ENCODE results near the gene UQCRHL.

Gene UQCRHL

GRCh38 chr1:15796086-15796462 is 11.4 kb downstream of the UQCRHL start:
- H3K4me1 ChIP-seq (ENCODE audit: insufficient read depth, low read length): peaks cover 29% of the 10 kb centered on the region
- no peak overlapping the region for H3K9ac ChIP-seq (ENCODE audit: low read depth, low read length)
- H3K9me3 ChIP-seq (ENCODE audit: control insufficient read depth, insufficient read depth, low read length): no peaks in the 10 kb centered on the region
- no peaks in the 10 kb centered on the region for H3K36me3 ChIP-seq (ENCODE audit: insufficient read depth, low read length)

GRCh38 chr1:15788624-15789301 is 18.7 kb downstream of the UQCRHL start:
- Histone ChIP-seq H3K9ac (ENCODE audit: low read depth, low read length) (no peak overlapping the region), H3K9me3 (ENCODE audit: control insufficient read depth, insufficient read depth, low read length) (no peaks in the 10 kb centered on the region), H3K36me3 (ENCODE audit: insufficient read depth, low read length) (0 out of 2 replicates have a peak, but pooled peaks cover 3% of the 10 kb centered on the region), H3K4me1 (ENCODE audit: insufficient read depth, low read length) (peaks cover 8% of the 10 kb centered on the region; the same call in 1 of the 2 replicates)

- Histone ChIP-seq H3K9me3 (ENCODE audit: control insufficient read depth, insufficient read depth, low read length) (no peaks in the 10 kb centered on the region), H3K36me3 (ENCODE audit: insufficient read depth, low read length) (peaks cover 6% of the 10 kb centered on the region; the same call in 1 of the 2 replicates), H3K9ac (ENCODE audit: low read depth, low read length) (no peak overlapping the region), H3K4me1 (ENCODE audit: insufficient read depth, low read length) (peaks cover 6% of the 10 kb centered on the region; the same call in 1 of the 2 replicates)
These were observed 20.9 kb downstream of the UQCRHL start for GRCh38 chr1:15786581-15786980.

GRCh38 chr1:15785683-15786082 is 21.8 kb downstream of the UQCRHL start:
- H3K9me3 ChIP-seq (ENCODE audit: control insufficient read depth, insufficient read depth, low read length): no peaks in the 10 kb centered on the region
- H3K4me1 ChIP-seq (ENCODE audit: insufficient read depth, low read length): peaks cover 6% of the 10 kb centered on the region; the same call in 1 of the 2 replicates
- H3K9ac ChIP-seq (ENCODE audit: low read depth, low read length): no peak overlapping the region
- peaks cover 9% of the 10 kb centered on the region for H3K36me3 ChIP-seq (ENCODE audit: insufficient read depth, low read length)

GRCh38 chr1:15777909-15778707 is 29.3 kb downstream of the UQCRHL start:
- no peaks in the 10 kb centered on the region for H3K9me3 ChIP-seq (ENCODE audit: control insufficient read depth, insufficient read depth, low read length)
- H3K4me1 ChIP-seq (ENCODE audit: insufficient read depth, low read length): no peaks in the 10 kb centered on the region
- H3K9ac ChIP-seq (ENCODE audit: low read depth, low read length): no peak overlapping the region
- H3K36me3 ChIP-seq (ENCODE audit: insufficient read depth, low read length): peaks cover 27% of the 10 kb centered on the region

- Histone ChIP-seq H3K9ac (ENCODE audit: low read depth, low read length) (no peak overlapping the region), H3K9me3 (ENCODE audit: control insufficient read depth, insufficient read depth, low read length) (no peaks in the 10 kb centered on the region), H3K36me3 (ENCODE audit: insufficient read depth, low read length) (peaks cover 38% of the 10 kb centered on the region), H3K4me1 (ENCODE audit: insufficient read depth, low read length) (no peaks in the 10 kb centered on the region)
These were observed 31.7 kb downstream of the UQCRHL start for GRCh38 chr1:15775706-15776105.

- H3K4me1 ChIP-seq (ENCODE audit: insufficient read depth, low read length): no peaks in the 10 kb centered on the region
- H3K9ac ChIP-seq (ENCODE audit: low read depth, low read length): no peak overlapping the region
- H3K36me3 ChIP-seq (ENCODE audit: insufficient read depth, low read length): peaks cover 39% of the 10 kb centered on the region
- no peaks in the 10 kb centered on the region for H3K9me3 ChIP-seq (ENCODE audit: control insufficient read depth, insufficient read depth, low read length)
These were observed 35.5 kb downstream of the UQCRHL start for GRCh38 chr1:15771836-15772515.

- no peaks in the 10 kb centered on the region for H3K4me1 ChIP-seq (ENCODE audit: insufficient read depth, low read length)
- H3K9me3 ChIP-seq (ENCODE audit: control insufficient read depth, insufficient read depth, low read length): no peaks in the 10 kb centered on the region
- H3K36me3 ChIP-seq (ENCODE audit: insufficient read depth, low read length): peaks cover 42% of the 10 kb centered on the region
- no peak overlapping the region for H3K9ac ChIP-seq (ENCODE audit: low read depth, low read length)
These were observed 37.0 kb downstream of the UQCRHL start for GRCh38 chr1:15770313-15770962.

- no peak overlapping the region for H3K9ac ChIP-seq (ENCODE audit: low read depth, low read length)
- H3K9me3 ChIP-seq (ENCODE audit: control insufficient read depth, insufficient read depth, low read length): no peaks in the 10 kb centered on the region
- peaks cover 42% of the 10 kb centered on the region for H3K36me3 ChIP-seq (ENCODE audit: insufficient read depth, low read length)
- H3K4me1 ChIP-seq (ENCODE audit: insufficient read depth, low read length): no peaks in the 10 kb centered on the region
These were observed 39.1 kb downstream of the UQCRHL start for GRCh38 chr1:15768388-15768787.

- H3K9me3 ChIP-seq (ENCODE audit: control insufficient read depth, insufficient read depth, low read length): no peaks in the 10 kb centered on the region
- no peak overlapping the region for H3K9ac ChIP-seq (ENCODE audit: low read depth, low read length)
- H3K36me3 ChIP-seq (ENCODE audit: insufficient read depth, low read length): peaks cover 42% of the 10 kb centered on the region
- H3K4me1 ChIP-seq (ENCODE audit: insufficient read depth, low read length): no peaks in the 10 kb centered on the region
These were observed 39.5 kb downstream of the UQCRHL start for GRCh38 chr1:15767941-15768340.

- Histone ChIP-seq H3K36me3 (ENCODE audit: insufficient read depth, low read length) (peaks cover 25% of the 10 kb centered on the region), H3K9me3 (ENCODE audit: control insufficient read depth, insufficient read depth, low read length) (no peaks in the 10 kb centered on the region), H3K4me1 (ENCODE audit: insufficient read depth, low read length) (peaks cover 8% of the 10 kb centered on the region; the same call in 1 of the 2 replicates), H3K9ac (ENCODE audit: low read depth, low read length) (no peak overlapping the region)
These were observed 41.8 kb downstream of the UQCRHL start for GRCh38 chr1:15765495-15766194.

GRCh38 chr1:15764890-15765289 is 42.6 kb downstream of the UQCRHL start:
- H3K9ac ChIP-seq (ENCODE audit: low read depth, low read length): no peak overlapping the region
- H3K9me3 ChIP-seq (ENCODE audit: control insufficient read depth, insufficient read depth, low read length): no peaks in the 10 kb centered on the region
- peaks cover 21% of the 10 kb centered on the region for H3K36me3 ChIP-seq (ENCODE audit: insufficient read depth, low read length)
- H3K4me1 ChIP-seq (ENCODE audit: insufficient read depth, low read length): peaks cover 8% of the 10 kb centered on the region; the same call in 1 of the 2 replicates

GRCh38 chr1:15764269-15764764 is 43.1 kb downstream of the UQCRHL start:
- Histone ChIP-seq H3K4me1 (ENCODE audit: insufficient read depth, low read length) (peaks cover 8% of the 10 kb centered on the region; the same call in 1 of the 2 replicates), H3K9ac (ENCODE audit: low read depth, low read length) (no peak overlapping the region), H3K9me3 (ENCODE audit: control insufficient read depth, insufficient read depth, low read length) (no peaks in the 10 kb centered on the region), H3K36me3 (ENCODE audit: insufficient read depth, low read length) (peaks cover 21% of the 10 kb centered on the region)

All from ES-I3 (cell line).